Activated naive CD4-positive, alpha-beta T cell treated with anti-CD3 and anti-CD28 coated beads, Interleukin-2, amount 50 U/mL, for 16 hours (primary cell): Measurements from ENCODE around the gene DRD4.

Experiments used
- DNase-seq: peaks from one replicate; pipeline ENCODE4 v3.0.0-alpha.2; 2020

The DRD4 gene

GRCh38 chr11:623999-624704 is 12.9 kb upstream of the DRD4 start:
- no peak for DNase-seq

DNA sequence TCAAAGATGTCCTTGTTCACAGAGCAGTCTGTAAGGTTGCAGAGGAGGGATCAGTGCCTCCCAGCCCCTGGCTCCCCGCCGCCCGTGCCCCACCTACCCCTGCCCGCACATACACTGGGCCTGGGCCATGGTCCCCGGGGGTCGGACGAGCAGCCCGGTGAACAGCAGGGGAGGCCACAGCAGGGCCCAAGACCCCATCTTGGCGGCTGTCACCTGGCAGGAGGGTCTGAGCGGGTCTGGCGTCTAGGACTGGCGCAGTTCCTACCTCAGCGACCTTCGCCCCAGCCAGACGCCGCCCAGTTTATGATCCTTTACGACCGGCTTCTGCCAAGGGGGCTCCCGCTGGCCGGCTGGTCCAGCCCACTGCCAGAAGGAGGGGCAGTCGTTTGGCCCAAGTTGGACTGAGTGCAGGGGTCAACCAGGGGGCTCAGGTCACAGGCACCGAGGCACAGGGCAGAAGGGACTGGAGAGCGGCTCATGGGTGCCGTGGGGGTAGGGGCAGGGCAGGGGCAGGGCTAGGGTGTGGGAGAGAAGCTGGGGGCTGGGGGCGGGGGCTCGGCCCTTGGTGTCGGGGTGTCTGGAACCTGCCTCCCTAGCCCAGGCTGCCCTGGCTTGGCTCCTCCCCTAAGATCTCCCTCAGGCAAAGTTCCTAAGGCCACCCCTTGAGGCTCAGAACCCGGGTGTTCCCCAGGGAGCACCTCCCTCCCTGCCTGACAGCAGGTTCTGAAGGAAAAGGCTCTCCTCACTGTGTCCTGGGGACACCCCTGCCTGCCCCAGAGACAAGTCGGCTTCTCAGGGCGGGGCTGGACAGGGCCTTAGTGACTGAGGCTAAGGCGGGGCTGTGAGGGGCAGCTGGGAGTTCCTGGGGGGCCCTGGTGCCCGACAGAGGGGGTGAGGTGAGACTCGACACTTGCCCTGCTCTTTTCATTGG is 12.1 kb upstream of the DRD4 start, which contains the start of gene CDHR5:
Gene CDHR5 (minus strand): TSS at position 251 of the 931 bp plus-strand sequence. CDS start 53 bp downstream, at position 198.
- DNase-seq, result no peak

- no peak for DNase-seq
These were observed 11.3 kb upstream of the DRD4 start for GRCh38 chr11:625636-626268.

DNA sequence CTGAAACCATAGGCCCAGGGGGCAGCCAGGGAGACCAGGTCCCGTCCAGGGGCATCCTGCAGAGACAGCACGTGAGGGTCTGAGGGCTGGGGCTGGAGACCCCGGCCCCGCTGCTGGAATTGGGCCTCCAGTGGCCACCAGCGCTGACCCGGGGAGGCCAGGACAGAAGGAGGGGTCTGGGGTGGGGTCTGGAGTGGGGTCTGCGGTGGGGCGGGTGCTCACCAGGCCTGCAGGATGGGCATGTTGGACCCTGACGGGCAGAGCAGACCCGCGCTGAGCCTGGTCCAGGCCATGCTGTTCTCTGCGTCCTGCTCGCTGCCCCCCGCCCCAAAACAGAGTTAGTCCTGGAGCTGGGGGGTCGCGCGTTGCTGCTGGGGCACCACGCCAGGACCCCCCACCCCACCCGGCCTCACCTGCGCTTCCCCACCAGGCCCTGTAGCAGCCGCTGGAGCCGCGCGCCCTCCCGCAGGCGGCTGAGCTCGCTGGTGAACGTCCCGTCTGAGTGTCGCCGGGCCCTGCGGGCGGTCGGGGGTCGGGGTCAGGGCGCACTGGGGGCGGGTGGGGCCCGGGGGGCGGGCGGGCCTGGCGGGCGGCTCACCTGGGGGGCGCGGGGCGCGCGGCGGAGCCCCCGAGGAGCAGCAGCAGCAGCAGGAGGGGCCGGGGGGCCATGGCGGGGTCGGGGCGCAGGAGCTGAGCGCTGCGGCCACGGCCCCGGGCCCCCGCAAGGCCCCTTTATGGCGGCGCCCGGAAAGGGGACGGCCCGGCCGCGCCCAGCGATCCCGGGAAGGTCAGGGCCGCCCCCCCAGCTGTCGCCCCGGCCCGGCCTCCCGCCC is 10.4 kb upstream of the DRD4 start, which contains the start of gene SCT:
Gene SCT (minus strand): TSS at position 707 of the 833 bp plus-strand sequence. CDS start 38 bp downstream, at position 669.
- DNase-seq, result no peak

DNA sequence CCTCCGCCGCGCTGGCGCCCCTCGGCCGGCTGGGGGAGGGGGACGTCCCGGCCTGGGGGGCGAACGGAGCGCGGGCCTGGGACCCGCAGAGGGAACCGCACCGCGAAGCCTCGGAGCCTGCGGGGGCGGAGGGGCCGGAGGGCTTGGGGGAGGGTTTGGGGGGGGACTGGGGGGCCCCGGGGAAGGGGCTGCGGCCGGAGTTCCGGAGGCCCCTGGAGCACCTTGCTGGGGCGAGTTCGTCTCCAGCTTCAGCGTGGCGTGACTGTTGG is 9.8 kb upstream of the DRD4 start:
- DNase-seq, result no peak

- DNase-seq, result no peak
These were observed 9.0 kb upstream of the DRD4 start for GRCh38 chr11:628056-628455.

DNA sequence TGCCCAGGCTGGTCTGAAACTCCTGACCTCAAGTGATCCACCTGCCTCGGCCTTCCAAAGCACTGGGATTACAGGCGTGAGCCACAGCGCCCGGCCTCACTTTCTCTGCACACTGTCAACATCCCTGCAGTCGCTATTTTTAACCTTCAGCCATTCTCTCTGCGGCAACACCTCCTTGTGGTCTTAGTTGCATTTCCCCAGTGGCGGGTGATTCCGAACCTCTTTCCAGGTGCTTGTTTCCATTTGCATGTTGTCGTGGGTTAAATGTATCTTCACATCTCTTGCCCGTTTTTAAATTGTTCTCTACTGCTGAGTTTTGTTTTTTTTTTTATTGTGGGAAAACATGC is 7.9 kb upstream of the DRD4 start:
- no peak for DNase-seq

GRCh38 chr11:630871-631270 is 6.2 kb upstream of the DRD4 start:
- no peak for DNase-seq

DNA sequence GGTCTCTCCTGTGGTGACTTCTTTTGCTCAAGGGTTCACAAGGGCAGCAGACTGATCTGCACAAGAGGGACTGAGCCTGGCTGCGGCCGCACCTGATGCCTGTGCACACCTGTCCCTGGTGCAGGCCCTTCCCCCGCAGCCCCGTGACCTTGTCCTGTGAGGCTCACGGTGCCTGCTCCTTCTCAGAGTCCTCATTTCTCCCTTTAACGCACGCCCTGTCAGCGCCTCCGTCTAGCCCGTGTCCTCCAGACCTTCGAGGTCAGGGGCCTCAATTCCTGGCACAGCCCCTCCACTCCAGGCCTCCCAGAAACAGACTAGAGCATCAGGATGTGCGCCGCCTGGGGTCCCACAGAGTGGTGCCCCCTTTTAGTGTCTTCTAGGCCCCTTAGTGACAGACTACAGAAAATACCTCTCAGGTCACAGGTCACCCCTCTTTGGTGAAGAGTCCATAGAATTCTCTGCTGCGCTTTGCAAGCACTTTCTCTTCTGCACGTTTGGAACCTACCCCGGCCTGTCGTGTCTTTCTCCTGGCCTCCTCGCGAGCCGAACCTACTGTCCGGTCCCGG is 1.0 kb upstream of the DRD4 start:
- DNase-seq, result no peak

- peak; percentile 14 for DNase-seq
These were observed 194 bp downstream of the DRD4 start for GRCh38 chr11:637333-637592.

GRCh38 chr11:637593-638521 is 788 bp downstream of the DRD4 start:
- DNase-seq, result peak; percentile 10

DNA sequence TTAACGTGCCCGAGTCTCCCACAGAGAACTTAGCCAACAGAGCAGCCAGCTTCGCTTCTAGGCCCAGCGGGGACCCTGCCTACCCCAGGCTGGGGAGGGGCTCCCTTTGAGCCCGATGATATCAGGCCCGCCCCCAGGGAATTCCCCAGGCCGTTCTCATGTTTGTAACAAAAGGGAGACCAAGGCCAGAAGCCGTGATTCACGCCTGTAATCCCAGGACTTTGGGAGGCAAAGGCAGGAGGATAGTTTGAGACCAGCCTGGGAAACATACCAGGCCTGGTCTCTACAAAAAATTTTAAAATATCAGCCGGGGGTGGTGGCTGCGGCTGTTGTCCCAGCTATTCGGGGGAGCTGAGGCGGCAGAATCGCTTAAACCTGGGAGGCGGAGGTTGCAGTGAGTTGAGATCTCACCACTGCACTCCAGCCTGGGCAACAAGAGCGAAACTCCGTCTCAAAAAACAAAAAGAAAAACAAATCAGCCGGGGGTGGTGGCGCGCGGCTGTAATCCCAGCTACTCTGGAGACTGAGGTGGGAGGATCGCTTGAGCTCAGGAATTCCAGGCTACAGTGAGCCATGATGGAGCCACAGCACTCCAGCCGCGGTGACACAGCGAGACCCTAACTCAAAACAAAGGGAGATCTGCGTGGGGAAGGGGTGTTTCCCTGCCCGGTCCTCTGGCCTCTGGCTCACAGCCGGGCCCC is 1.7 kb downstream of the DRD4 start:
- peak; percentile 11 for DNase-seq

GRCh38 chr11:639332-639955 is 2.4 kb downstream of the DRD4 start:
- peak; percentile 16 for DNase-seq

GRCh38 chr11:640021-640706 is 3.1 kb downstream of the DRD4 start:
- peak; percentile 23 for DNase-seq

DNA sequence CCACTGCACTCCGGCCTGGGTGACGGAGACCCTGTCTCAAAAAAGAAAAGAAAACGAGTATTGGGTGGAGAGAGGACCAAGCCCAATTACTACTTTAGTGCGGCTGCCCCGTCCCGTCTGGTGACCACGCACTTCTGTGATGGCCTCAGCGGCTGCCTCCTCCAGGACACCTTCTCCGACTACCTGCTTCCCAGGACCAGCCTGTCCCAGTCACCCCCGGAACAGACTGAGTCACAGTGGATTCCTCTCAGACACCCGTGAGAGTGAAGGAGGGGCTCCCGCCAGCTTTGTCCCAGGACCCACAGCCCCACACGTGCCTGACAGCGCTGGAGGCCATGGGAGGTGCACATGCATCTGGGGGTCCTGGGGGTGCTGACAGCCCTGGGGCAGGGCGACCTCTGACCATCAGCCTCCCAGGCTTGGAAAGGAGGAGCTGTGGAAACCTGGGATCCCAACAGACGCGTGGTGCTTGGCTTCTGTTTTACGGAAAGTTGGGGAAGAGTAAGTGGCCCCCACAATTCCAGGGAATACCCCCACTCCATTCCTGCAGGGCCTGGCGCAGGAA is 4.8 kb downstream of the DRD4 start:
- no peak for DNase-seq

DNA sequence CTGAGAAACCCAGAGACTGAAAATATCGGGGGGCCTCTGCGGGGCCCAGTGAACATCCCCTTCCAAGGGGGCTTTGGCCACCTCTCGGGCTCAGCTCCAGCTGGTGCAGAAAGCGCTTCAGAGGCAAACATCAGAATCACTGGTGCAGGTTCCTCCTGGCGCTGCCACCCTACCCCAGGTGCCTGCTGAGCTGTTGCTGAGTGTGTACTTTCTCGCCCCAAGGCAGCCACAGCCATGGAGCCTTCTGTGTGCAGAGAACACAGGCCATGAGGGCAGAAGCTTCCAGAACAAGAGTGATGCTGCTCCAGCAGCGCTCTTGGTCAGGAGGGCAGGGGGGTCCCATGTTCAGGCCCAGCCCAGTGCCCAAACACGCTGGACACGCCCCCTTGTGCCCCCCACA is 6.3 kb downstream of the DRD4 start:
- DNase-seq, result no peak

- no peak for DNase-seq
These were observed 7.0 kb downstream of the DRD4 start for GRCh38 chr11:643849-644738.

GRCh38 chr11:645536-645935 is 8.5 kb downstream of the DRD4 start:
- no peak for DNase-seq
